ENCODE results near the gene ORC6.

Gene ORC6

GRCh38 chr16:46691726-46692125, 2.3 kb downstream of the ORC6 start:
- no peak overlapping the region for H3K27ac ChIP-seq (ENCODE audit: extremely low read depth, low read depth, low read length)
- peaks cover 21 to 53% of the 10 kb centered on the region in 2 experiments for H3K36me3 ChIP-seq (ENCODE audit: control insufficient read depth in 2 of 2, insufficient read depth in 1 of 2, low read length in 2 of 2)
- H3K4me3 ChIP-seq (ENCODE audit: low read depth, low read length): no peak overlapping the region
- peaks cover 6% of the 10 kb centered on the region; the same call in 1 of the 2 replicates for H3K4me1 ChIP-seq (ENCODE audit: control insufficient read depth, insufficient read depth, low read length)
- ChIA-PET CTCF (interaction anchor here (0.7 to 3.7 kb wide), 5 partner anchors 14 to 162 kb away, joined by 3 to 21 read pairs (median 3); no protein-coding TSS in a partner anchor), POLR2A (interaction anchor here (1.1 kb wide), 1 partner anchor 137 kb away, joined by 5 read pairs; no protein-coding TSS in a partner anchor)
- no peaks in the 10 kb centered on the region for H3K9me3 ChIP-seq (ENCODE audit: control insufficient read depth, insufficient read depth, low read depth, low read length)
- TF ChIP-seq ZNF600 (tag by site-specific recombination; IDR thresholded peaks at IDR 0.05) (no peak), ZNF777 (tag by site-specific recombination; IDR thresholded peaks at IDR 0.05; ENCODE audit: borderline replicate concordance) (no peak), ZNF132 (tag by site-specific recombination; IDR thresholded peaks at IDR 0.05; ENCODE audit: borderline replicate concordance) (no peak), ZBTB44 (tag by site-specific recombination; IDR thresholded peaks at IDR 0.05) (0 out of 2 replicates have a peak, but pooled peaks have one; percentile 12), GLI2 (tag by site-specific recombination; IDR thresholded peaks at IDR 0.05; ENCODE audit: borderline replicate concordance, low read depth) (no peak), ZFP3 (tag by site-specific recombination; IDR thresholded peaks at IDR 0.05; ENCODE audit: low read depth) (peak; percentile 47; the same call in 1 of the 2 replicates), ZNF404 (tag by site-specific recombination; IDR thresholded peaks at IDR 0.05) (no peak), ZNF112 (tag by site-specific recombination; IDR thresholded peaks at IDR 0.05) (no peak), ZNF19 (tag by site-specific recombination; IDR thresholded peaks at IDR 0.05; ENCODE audit: low read depth) (no peak), MYNN (tag by site-specific recombination; IDR thresholded peaks at IDR 0.05; ENCODE audit: borderline replicate concordance) (no peak), SP7 (tag by site-specific recombination; IDR thresholded peaks at IDR 0.05) (peak; percentile 54), ZNF521 (tag by site-specific recombination; IDR thresholded peaks at IDR 0.05) (no peak), ZNF621 (tag by site-specific recombination; IDR thresholded peaks at IDR 0.05) (no peak), ZNF398 (tag by site-specific recombination; IDR thresholded peaks at IDR 0.05) (peak; percentile 29; the same call in 1 of the 2 replicates), KLF17 (tag by site-specific recombination; IDR thresholded peaks at IDR 0.05) (no peak), ZNF560 (tag by site-specific recombination; IDR thresholded peaks at IDR 0.05; ENCODE audit: borderline replicate concordance) (no peak), ZEB2 (tag by site-specific recombination; IDR thresholded peaks at IDR 0.05) (no peak), ZNF416 (tag by site-specific recombination; IDR thresholded peaks at IDR 0.05) (no peak), MZF1 (tag by site-specific recombination; IDR thresholded peaks at IDR 0.05; ENCODE audit: borderline replicate concordance) (no peak), ZNF76 (tag by site-specific recombination; IDR thresholded peaks at IDR 0.05; ENCODE audit: borderline replicate concordance, low read depth) (no peak), ZNF623 (tag by site-specific recombination; IDR thresholded peaks at IDR 0.05) (no peak), ZSCAN4 (tag by site-specific recombination; IDR thresholded peaks at IDR 0.05) (peak; percentile 89), IKZF3 (tag by site-specific recombination; IDR thresholded peaks at IDR 0.05) (no peak), ZNF292 (tag by site-specific recombination; IDR thresholded peaks at IDR 0.05; ENCODE audit: borderline replicate concordance, low read depth) (no peak), KLF16 (tag by site-specific recombination; IDR thresholded peaks at IDR 0.05) (no peak), ZNF362 (tag by site-specific recombination; IDR thresholded peaks at IDR 0.05) (no peak), ZBTB17 (tag by site-specific recombination; IDR thresholded peaks at IDR 0.05) (no peak), ZFP37 (tag by site-specific recombination; IDR thresholded peaks at IDR 0.05) (no peak), ZNF37A (tag by site-specific recombination; IDR thresholded peaks at IDR 0.05) (no peak), ZNF596 (tag by site-specific recombination; IDR thresholded peaks at IDR 0.05) (0 out of 2 replicates have a peak, but pooled peaks have one; percentile 17), ZNF324 (tag by site-specific recombination; IDR thresholded peaks at IDR 0.05) (no peak), ZNF174 (tag by site-specific recombination; IDR thresholded peaks at IDR 0.05) (no peak), PRDM1 (tag by site-specific recombination; IDR thresholded peaks at IDR 0.05) (peak; percentile 64; the same call in 1 of the 2 replicates)

Measured in HEK293 (cell line).